ENCODE measurements around the gene CIROP.

The CIROP gene

DNA sequence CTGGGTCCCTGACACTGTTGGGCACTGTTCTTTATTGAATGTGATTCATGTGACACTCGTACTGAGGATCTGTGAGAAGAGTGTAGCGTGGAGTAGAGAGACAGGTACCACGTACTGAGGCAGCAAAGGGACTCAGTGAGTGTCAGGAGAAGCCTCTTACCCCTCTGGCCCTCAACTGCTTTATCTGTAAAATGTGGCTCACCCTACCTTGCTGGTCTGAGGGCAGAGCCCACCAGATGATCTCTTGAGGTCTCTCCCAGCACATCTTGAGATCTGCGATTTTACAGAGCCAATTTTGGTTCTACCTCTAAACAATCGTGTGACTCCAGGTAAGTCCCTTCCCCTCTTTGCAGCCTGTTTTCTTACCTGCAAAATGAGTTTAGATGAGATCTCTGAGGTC is 11.1 kb upstream of the CIROP start:
- TF ChIP-seq SNAI2 (CRISPR knock-in tag; IDR thresholded peaks at IDR 0.05), result no peak
- TF ChIP-seq, protein P1, sequence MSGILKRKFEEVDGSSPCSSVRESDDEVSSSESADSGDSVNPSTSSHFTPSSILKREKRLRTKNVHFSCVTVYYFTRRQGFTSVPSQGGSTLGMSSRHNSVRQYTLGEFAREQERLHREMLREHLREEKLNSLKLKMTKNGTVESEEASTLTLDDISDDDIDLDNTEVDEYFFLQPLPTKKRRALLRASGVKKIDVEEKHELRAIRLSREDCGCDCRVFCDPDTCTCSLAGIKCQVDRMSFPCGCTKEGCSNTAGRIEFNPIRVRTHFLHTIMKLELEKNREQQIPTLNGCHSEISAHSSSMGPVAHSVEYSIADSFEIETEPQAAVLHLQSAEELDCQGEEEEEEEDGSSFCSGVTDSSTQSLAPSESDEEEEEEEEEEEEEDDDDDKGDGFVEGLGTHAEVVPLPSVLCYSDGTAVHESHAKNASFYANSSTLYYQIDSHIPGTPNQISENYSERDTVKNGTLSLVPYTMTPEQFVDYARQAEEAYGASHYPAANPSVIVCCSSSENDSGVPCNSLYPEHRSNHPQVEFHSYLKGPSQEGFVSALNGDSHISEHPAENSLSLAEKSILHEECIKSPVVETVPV (CRISPR knock-in tag; IDR thresholded peaks at IDR 0.05), result no peak
- TF ChIP-seq ISL1 (CRISPR knock-in tag; IDR thresholded peaks at IDR 0.05), result no peak
- TF ChIP-seq ZNF70 (CRISPR knock-in tag; IDR thresholded peaks at IDR 0.05), result no peak
- TF ChIP-seq OSR1 (CRISPR knock-in tag; IDR thresholded peaks at IDR 0.05), result no peak
- TF ChIP-seq, protein P2, sequence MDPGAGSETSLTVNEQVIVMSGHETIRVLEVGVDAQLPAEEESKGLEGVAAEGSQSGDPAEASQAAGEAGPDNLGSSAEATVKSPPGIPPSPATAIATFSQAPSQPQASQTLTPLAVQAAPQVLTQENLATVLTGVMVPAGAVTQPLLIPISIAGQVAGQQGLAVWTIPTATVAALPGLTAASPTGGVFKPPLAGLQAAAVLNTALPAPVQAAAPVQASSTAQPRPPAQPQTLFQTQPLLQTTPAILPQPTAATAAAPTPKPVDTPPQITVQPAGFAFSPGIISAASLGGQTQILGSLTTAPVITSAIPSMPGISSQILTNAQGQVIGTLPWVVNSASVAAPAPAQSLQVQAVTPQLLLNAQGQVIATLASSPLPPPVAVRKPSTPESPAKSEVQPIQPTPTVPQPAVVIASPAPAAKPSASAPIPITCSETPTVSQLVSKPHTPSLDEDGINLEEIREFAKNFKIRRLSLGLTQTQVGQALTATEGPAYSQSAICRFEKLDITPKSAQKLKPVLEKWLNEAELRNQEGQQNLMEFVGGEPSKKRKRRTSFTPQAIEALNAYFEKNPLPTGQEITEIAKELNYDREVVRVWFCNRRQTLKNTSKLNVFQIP (CRISPR knock-in tag; IDR thresholded peaks at IDR 0.05; ENCODE audit: borderline replicate concordance, low read depth), result no peak
- TF ChIP-seq RARB (CRISPR knock-in tag; IDR thresholded peaks at IDR 0.05), result no peak
- no peak for TF ChIP-seq CSDC2 (CRISPR knock-in tag; IDR thresholded peaks at IDR 0.05)
- TF ChIP-seq ZFP30 (CRISPR knock-in tag; IDR thresholded peaks at IDR 0.05), result no peak
- TF ChIP-seq, protein P3, sequence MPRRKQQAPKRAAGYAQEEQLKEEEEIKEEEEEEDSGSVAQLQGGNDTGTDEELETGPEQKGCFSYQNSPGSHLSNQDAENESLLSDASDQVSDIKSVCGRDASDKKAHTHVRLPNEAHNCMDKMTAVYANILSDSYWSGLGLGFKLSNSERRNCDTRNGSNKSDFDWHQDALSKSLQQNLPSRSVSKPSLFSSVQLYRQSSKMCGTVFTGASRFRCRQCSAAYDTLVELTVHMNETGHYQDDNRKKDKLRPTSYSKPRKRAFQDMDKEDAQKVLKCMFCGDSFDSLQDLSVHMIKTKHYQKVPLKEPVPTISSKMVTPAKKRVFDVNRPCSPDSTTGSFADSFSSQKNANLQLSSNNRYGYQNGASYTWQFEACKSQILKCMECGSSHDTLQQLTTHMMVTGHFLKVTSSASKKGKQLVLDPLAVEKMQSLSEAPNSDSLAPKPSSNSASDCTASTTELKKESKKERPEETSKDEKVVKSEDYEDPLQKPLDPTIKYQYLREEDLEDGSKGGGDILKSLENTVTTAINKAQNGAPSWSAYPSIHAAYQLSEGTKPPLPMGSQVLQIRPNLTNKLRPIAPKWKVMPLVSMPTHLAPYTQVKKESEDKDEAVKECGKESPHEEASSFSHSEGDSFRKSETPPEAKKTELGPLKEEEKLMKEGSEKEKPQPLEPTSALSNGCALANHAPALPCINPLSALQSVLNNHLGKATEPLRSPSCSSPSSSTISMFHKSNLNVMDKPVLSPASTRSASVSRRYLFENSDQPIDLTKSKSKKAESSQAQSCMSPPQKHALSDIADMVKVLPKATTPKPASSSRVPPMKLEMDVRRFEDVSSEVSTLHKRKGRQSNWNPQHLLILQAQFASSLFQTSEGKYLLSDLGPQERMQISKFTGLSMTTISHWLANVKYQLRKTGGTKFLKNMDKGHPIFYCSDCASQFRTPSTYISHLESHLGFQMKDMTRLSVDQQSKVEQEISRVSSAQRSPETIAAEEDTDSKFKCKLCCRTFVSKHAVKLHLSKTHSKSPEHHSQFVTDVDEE (CRISPR knock-in tag; IDR thresholded peaks at IDR 0.05), result no peak
- TF ChIP-seq BACH2 (CRISPR knock-in tag; IDR thresholded peaks at IDR 0.05; ENCODE audit: borderline replicate concordance), result no peak
- no peak for TF ChIP-seq ESRRG (CRISPR knock-in tag; IDR thresholded peaks at IDR 0.05)
- no peak for TF ChIP-seq TOX (CRISPR knock-in tag; IDR thresholded peaks at IDR 0.05; ENCODE audit: borderline replicate concordance)
- no peak for ATAC-seq

DNA sequence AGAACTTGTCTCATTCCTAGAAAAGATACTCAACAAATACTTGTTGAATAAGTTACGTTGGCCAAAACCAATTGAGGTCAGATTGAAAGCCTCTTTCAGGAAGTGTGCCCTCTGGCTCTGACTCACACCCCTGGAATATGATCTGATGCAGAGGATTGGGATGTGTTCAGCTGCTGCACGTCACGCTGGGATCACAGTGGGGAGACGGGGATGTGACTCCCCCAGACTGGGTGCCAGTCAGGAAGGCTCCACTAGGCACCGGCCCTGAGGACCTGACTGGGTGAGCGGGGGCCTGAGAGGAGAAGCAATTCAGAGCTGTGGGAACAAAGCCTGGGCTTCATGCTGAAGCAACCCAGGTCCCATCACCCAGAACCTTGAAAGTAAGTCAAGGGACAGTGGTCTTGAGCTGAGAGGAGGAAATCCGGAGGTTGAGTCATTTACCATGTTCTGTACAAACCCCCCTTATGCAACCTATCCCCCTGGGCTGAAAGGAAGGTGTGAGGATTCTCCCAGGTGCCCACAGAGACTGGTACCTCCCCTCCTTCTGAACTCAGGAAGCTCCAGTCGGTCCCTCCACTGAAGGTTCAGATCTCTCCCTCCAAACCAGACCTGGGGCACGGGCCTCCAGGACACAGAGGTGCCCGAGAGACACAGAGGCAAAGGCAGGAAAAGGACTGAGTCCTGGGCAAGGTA is 10.4 kb upstream of the CIROP start:
- TF ChIP-seq, protein P4, sequence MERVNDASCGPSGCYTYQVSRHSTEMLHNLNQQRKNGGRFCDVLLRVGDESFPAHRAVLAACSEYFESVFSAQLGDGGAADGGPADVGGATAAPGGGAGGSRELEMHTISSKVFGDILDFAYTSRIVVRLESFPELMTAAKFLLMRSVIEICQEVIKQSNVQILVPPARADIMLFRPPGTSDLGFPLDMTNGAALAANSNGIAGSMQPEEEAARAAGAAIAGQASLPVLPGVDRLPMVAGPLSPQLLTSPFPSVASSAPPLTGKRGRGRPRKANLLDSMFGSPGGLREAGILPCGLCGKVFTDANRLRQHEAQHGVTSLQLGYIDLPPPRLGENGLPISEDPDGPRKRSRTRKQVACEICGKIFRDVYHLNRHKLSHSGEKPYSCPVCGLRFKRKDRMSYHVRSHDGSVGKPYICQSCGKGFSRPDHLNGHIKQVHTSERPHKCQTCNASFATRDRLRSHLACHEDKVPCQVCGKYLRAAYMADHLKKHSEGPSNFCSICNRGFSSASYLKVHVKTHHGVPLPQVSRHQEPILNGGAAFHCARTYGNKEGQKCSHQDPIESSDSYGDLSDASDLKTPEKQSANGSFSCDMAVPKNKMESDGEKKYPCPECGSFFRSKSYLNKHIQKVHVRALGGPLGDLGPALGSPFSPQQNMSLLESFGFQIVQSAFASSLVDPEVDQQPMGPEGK (CRISPR knock-in tag; IDR thresholded peaks at IDR 0.05; ENCODE audit: borderline replicate concordance), result no peak
- TF ChIP-seq, protein P3 (CRISPR knock-in tag; IDR thresholded peaks at IDR 0.05), result no peak
- TF ChIP-seq TCF4 (CRISPR knock-in tag; IDR thresholded peaks at IDR 0.05; ENCODE audit: borderline replicate concordance), result no peak
- no peak for TF ChIP-seq OSR1 (CRISPR knock-in tag; IDR thresholded peaks at IDR 0.05)
- TF ChIP-seq ZNF565 (CRISPR knock-in tag; conservative IDR thresholded peaks at IDR 0.05; ENCODE audit: low read depth), result no peak
- ATAC-seq, result peak; percentile 92

DNA sequence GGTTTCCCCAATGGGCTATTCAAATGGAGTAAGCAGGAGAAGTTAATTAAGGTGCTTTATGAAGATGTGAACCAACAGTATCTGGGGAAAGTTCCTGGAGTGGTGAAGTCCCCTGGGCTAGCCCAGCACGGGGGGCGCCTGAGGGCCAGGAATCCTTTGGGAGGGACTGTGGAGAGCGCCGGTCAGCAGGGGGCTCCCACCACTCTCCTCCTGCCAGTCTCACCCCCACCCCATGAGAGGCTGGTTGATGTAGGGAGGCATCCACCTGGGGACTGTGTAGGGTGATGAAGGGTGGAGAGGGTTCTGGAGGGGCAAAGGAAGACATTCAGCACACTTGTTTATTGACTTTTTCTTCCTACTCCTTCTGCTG is 9.9 kb upstream of the CIROP start:
- ATAC-seq, result no peak
- TF ChIP-seq ZC3H10 (CRISPR knock-in tag; IDR thresholded peaks at IDR 0.05) (no peak), SNAI2 (CRISPR knock-in tag; IDR thresholded peaks at IDR 0.05) (no peak)
- TF ChIP-seq, protein P1 (CRISPR knock-in tag; IDR thresholded peaks at IDR 0.05), result no peak
